B cell (primary cell): Measurements from ENCODE around the gene CCDC102A. TPM values are rescaled to one million over a fixed set of nuclear protein-coding genes. Genes with fewer than 3 reads are reported as not detected.

ENCODE experiments used
- ATAC-seq: fragments of 200-7000 bp; cut with Tn5 transposase; one replicate; pipeline ENCODE4 v1.10.0; 2021; ENCODE audit warnings: low read depth, mild to moderate bottlenecking, moderate number of reproducible peaks, moderate library complexity
- CTCF ChIA-PET: fragments of 350-600 bp; sonication (Branson Sonifier 250); formaldehyde crosslinking; loops from one replicate; lab custom pipeline; 2021; ENCODE audit warnings: antibody characterized with exemption, inconsistent platforms; lab: Charles Lee
- POLR2A ChIA-PET: fragments of 350-600 bp; sonication (Branson Sonifier 250); formaldehyde crosslinking; loops from one replicate; lab custom pipeline; 2021; ENCODE audit warnings: antibody characterized with exemption; lab: Charles Lee
- DNase-seq: peaks from one replicate; pipeline ENCODE4 v3.0.0; 2013
- H2AFZ ChIP-seq: 2 replicates; pipeline ENCODE4 v1.6.1; 2012; ENCODE audit warnings: mild to moderate bottlenecking, low read depth, low read length; ENCODE audit not compliant: insufficient read depth, poor library complexity, severe bottlenecking
- H3K27ac ChIP-seq, 2 donors: 1 replicate in 1 of 2; 2 replicates in 1 of 2; pipeline ENCODE4 v1.5.1; 2012 to 2013; ENCODE audit warnings: low read length in 2 of 2, mild to moderate bottlenecking in 2 of 2, moderate library complexity in 1 of 2
- H3K27me3 ChIP-seq, 4 experiments: fragments of 200-600 bp in 1 of 4; sonication (generic) in 1 of 4; replicated peaks in 1 of 4; 1 replicate in 2 of 4; 2 replicates in 2 of 4; pipeline versions ENCODE4 v1.6.1 to v1.7.0; 2013 to 2016; ENCODE audit warnings: low read length in 3 of 4, mild to moderate bottlenecking in 2 of 4, mixed read lengths in 1 of 4, moderate library complexity in 1 of 4; ENCODE audit not compliant: insufficient read depth in 4 of 4, control insufficient read depth in 3 of 4; ENCODE audit errors: control extremely low read depth in 1 of 4
- H3K36me3 ChIP-seq, 2 experiments: replicated peaks in 1 of 2; 1 replicate in 1 of 2; 2 replicates in 1 of 2; pipeline versions ENCODE4 v1.6.1 to v1.7.1; 2013; ENCODE audit warnings: low read length in 1 of 2; ENCODE audit not compliant: insufficient read depth in 2 of 2, control insufficient read depth in 1 of 2; ENCODE audit errors: control extremely low read depth in 1 of 2, extremely low read depth in 1 of 2
- H3K4me1 ChIP-seq, 2 donors: fragments of 200-600 bp in 1 of 2; sonication (generic) in 1 of 2; 1 replicate in 1 of 2; 2 replicates in 1 of 2; pipeline versions ENCODE4 v1.5.1 to v1.6.1; 2013 to 2017; ENCODE audit warnings: low read length in 2 of 2; ENCODE audit not compliant: control insufficient read depth in 2 of 2, insufficient read depth in 2 of 2
- H3K4me2 ChIP-seq: replicated peaks from 2 replicates; pipeline ENCODE3; 2012; ENCODE audit warnings: mild to moderate bottlenecking, low read depth, low read length; ENCODE audit not compliant: poor library complexity, severe bottlenecking
- H3K4me3 ChIP-seq, 5 experiments: fragments of 200-600 bp in 1 of 5; sonication (generic) in 1 of 5; 1 replicate in 3 of 5; 2 replicates in 2 of 5; pipeline versions ENCODE4 v1.5.1 to v1.7.0; 2011 to 2016; ENCODE audit warnings: low read length in 4 of 5, mild to moderate bottlenecking in 4 of 5, low read depth in 2 of 5, control low read depth in 1 of 5, moderate library complexity in 1 of 5; ENCODE audit not compliant: insufficient read depth in 1 of 5; ENCODE audit errors: control extremely low read depth in 1 of 5, extremely low read depth in 1 of 5
- H3K79me2 ChIP-seq: fragments of 200-600 bp; sonication (generic); one replicate; pipeline ENCODE4 v1.6.0; 2016; ENCODE audit warnings: low read length; ENCODE audit not compliant: control insufficient read depth, insufficient read depth
- H3K9ac ChIP-seq: fragments of 200-600 bp; sonication (generic); 2 replicates; pipeline ENCODE4 v1.6.1; 2017; ENCODE audit warnings: mild to moderate bottlenecking, low read length, moderate library complexity
- H3K9me3 ChIP-seq, 3 donors: one replicate each; pipeline versions ENCODE4 v1.6.1 to v1.7.1; 2013; ENCODE audit warnings: low read length in 2 of 3; ENCODE audit not compliant: control insufficient read depth in 2 of 3, insufficient read depth in 1 of 3; ENCODE audit errors: control extremely low read depth in 1 of 3
- H4K20me1 ChIP-seq: 2 replicates; pipeline ENCODE4 v1.6.0; 2012; ENCODE audit warnings: mild to moderate bottlenecking, low read length; ENCODE audit not compliant: insufficient read depth, control insufficient read depth, poor library complexity, severe bottlenecking
- H3K27ac Mint-ChIP-seq: one replicate; pipeline ENCODE4 v1.8.0; 2021; ENCODE audit warnings: mixed read lengths
- H3K27me3 Mint-ChIP-seq: one replicate; pipeline ENCODE4 v1.8.0; 2021; ENCODE audit warnings: mixed read lengths
- H3K4me1 Mint-ChIP-seq: one replicate; pipeline ENCODE4 v1.8.0; 2021; ENCODE audit warnings: mixed read lengths
- H3K4me3 Mint-ChIP-seq: one replicate; pipeline ENCODE4 v1.8.0; 2021; ENCODE audit warnings: mixed read lengths
- H3K9me3 Mint-ChIP-seq: one replicate; pipeline ENCODE4 v1.8.0; 2022; ENCODE audit warnings: mixed read lengths; ENCODE audit not compliant: insufficient read depth
- CTCF ChIP-seq: fragments of 200-600 bp; IDR thresholded peaks from one replicate; pipeline ENCODE4 v1.8.0; 2022; ENCODE audit warnings: antibody characterized with exemption, mild to moderate bottlenecking
- EZH2 ChIP-seq: IDR thresholded peaks from 2 replicates; pipeline ENCODE4 v1.6.1; 2012; ENCODE audit warnings: borderline replicate concordance, low read depth, mild to moderate bottlenecking, moderate library complexity, low read length; ENCODE audit not compliant: insufficient read depth, poor library complexity, severe bottlenecking
- WGBS: methylation state at CpG from one replicate; pipeline ENCODE4 v1.1.5; 2013; ENCODE audit warnings: missing lambda C conversion rate; ENCODE audit not compliant: insufficient coverage; 5-methylcytosine and 5-hydroxymethylcytosine counted together
- intact Hi-C: fragments of 100-400 bp; cut with micrococcal nuclease; formaldehyde crosslinking; loops from one replicate; pipeline ENCODE4 v1.10.0; 2022
- polyA plus RNA-seq: library from polyadenylated mRNA; depleted of rRNA; stranded (reverse); fragments of >200 nt; gene quantifications from 2 replicates; pipeline ENCODE4 v1.2.3, GENCODE V29; 2012
- total RNA-seq, 2 donors: library from RNA; stranded (reverse); fragments of 120-200 nt in 1 of 2; gene quantifications; 1 replicate in 1 of 2; 2 replicates in 1 of 2; pipeline versions ENCODE4 v1.2.3 to v1.2.4, GENCODE V29; 2013 to 2022

CCDC102A gene
- total and polyA plus RNA-seq, 2 donors (not counting 1 experiment from before 2014, with no cell fraction given): 14.5 to 14.7 TPM

DNA sequence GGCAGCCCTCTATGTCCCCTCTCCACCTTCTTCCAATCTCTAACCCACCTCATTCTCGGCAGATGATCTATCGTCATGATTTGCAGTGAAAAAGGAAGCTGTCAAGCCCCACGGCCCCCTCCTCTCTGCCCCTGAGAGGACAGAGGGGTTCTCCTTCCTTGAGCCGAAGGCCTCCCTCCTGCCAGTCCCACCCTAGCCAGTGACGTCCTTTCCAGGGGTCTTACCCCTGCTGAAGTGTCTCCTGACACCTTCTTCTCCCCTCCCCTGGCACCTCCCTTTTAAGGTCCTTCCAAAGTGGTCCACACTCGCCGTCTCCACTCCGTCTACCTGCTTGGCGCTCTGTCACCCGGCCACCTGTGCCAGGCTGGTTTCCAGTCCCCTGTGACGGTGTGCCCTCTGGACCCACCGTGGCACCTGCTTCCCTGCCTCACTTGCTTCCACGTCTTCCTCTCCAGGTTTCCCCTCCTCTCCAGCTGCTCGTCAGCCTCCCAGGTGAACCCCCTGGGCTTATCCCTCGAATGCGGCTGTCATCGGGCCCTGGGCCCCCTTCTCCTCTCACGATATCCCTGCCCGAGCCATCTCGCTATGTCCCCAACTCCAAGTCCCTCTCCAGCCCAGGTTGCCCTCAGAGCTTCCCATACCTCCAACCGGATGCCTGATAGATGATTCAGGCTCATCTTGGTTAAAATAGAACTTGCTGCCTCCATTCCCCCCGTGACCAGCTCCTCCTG lies 5.7 kb downstream of the CCDC102A start:
- ChIA-PET CTCF (interaction anchor here (0.9 to 2.7 kb wide), 7 partner anchors 10 to 112 kb away, joined by 3 to 26 read pairs (median 5); partner anchors contain the start of genes ADGRG5 and POLR2C), POLR2A (interaction anchor here (0.6 to 1.9 kb wide), 4 partner anchors 8 to 552 kb away, joined by 3 to 7 read pairs (median 3); partner anchors contain the start of gene ADGRG5)
- TF ChIP-seq EZH2 (no peak), CTCF (no peak)
- H3K4me3 ChIP-seq: peak overlapping the region in 4 of 5 experiments; percentile 4 to 20 (median 10)
- H3K4me3 Mint-ChIP-seq: peak overlapping the region; percentile 86
- no peaks in the 10 kb centered on the region for H3K27me3 ChIP-seq
- peak overlapping the region; percentile 50 for H3K9ac ChIP-seq
- no peaks in the 10 kb centered on the region for H3K9me3 Mint-ChIP-seq
- peaks cover 71% of the 10 kb centered on the region for H3K4me1 Mint-ChIP-seq
- peak overlapping the region; percentile 77 for H3K4me2 ChIP-seq
- H3K79me2 ChIP-seq: peaks cover 22% of the 10 kb centered on the region
- peak overlapping the region; percentile 52 for H2AFZ ChIP-seq
- peaks cover 67 to 72% of the 10 kb centered on the region in 2 donors for H3K4me1 ChIP-seq
- no peaks in the 10 kb centered on the region for H3K27me3 Mint-ChIP-seq
- no peaks in the 10 kb centered on the region for H4K20me1 ChIP-seq
- H3K27ac ChIP-seq: peak overlapping the region; percentile 73 to 83
- DNase-seq (no peak), ATAC-seq (no peak)
- intact Hi-C loops: loop anchor here (2.0 to 10.0 kb wide), 4 partner anchors 46 to 1106 kb away; partner anchors contain the start of genes AMFR and POLR2C
- peak overlapping the region; percentile 97 for H3K27ac Mint-ChIP-seq
- 52% methylated on average over 22 of the region's 22 CpGs for WGBS
- peaks cover 0 to 3% (median 0%) of the 10 kb centered on the region in 3 donors for H3K9me3 ChIP-seq
- H3K36me3 ChIP-seq: peaks cover 0 to 7% of the 10 kb centered on the region in 2 experiments
